Astrocyte of the spinal cord (primary cell): ENCODE measurements around the gene CHD6.

Experiments used
- DNase-seq: peaks from one replicate; pipeline ENCODE4 v3.0.0; 2011; ENCODE audit warnings: low read depth, low spot score
- H3K4me3 ChIP-seq: 2 replicates; pipeline ENCODE4 v1.5.1; 2011; ENCODE audit warnings: low read depth, mild to moderate bottlenecking, low read length, moderate library complexity
- CTCF ChIP-seq: IDR thresholded peaks from 2 replicates; pipeline ENCODE4 v1.5.1; 2012; ENCODE audit warnings: low read depth, mild to moderate bottlenecking, low read length, inconsistent platforms
- in situ Hi-C: cut with HindIII; loops from 2 replicates; pipeline ENCODE4 v1.10.0; 2017; ENCODE audit warnings: low sequenced_read_pairs

CHD6 gene

GRCh38 chr20:41482647-41483552 is 135.3 kb downstream of the CHD6 start:
- DNase-seq: peak; percentile 89
- TF ChIP-seq CTCF: no peak

GRCh38 chr20:41480054-41480770 is 138.0 kb downstream of the CHD6 start:
- H3K4me3 ChIP-seq: no peak overlapping the region
- in situ Hi-C loops: no loop called here
- DNase-seq: peak; percentile 8
- TF ChIP-seq CTCF: no peak

More at GRCh38 chr20:41482647-41483552, 135.3 kb downstream of the CHD6 start:
- in situ Hi-C loops: no loop called here
- no peak overlapping the region for H3K4me3 ChIP-seq

GRCh38 chr20:41479113-41479512 is 139.1 kb downstream of the CHD6 start:
- in situ Hi-C loops: no loop called here
- no peak for DNase-seq
- no peak for TF ChIP-seq CTCF
- H3K4me3 ChIP-seq: no peak overlapping the region

- no peak for DNase-seq
- in situ Hi-C loops: no loop called here
- no peak for TF ChIP-seq CTCF
- H3K4me3 ChIP-seq: no peak overlapping the region
These were observed 140.2 kb downstream of the CHD6 start for GRCh38 chr20:41478026-41478425.

- no peak for DNase-seq
- no peak overlapping the region for H3K4me3 ChIP-seq
- in situ Hi-C loops: no loop called here
- no peak for TF ChIP-seq CTCF
These were observed 141.7 kb downstream of the CHD6 start for GRCh38 chr20:41476446-41476845.

GRCh38 chr20:41476013-41476441 is 142.2 kb downstream of the CHD6 start:
- in situ Hi-C loops: no loop called here
- DNase-seq: peak; percentile 79
- H3K4me3 ChIP-seq: no peak overlapping the region
- TF ChIP-seq CTCF: no peak
